HCT116 (cell line): Measurements from ENCODE around the gene SOCS7.

Source experiments
- EZH2phosphoT487 ChIP-seq: fragments of 200-600 bp; IDR thresholded peaks from 2 replicates; pipeline ENCODE4 v1.6.1; 2018; ENCODE audit warnings: antibody characterized with exemption, borderline replicate concordance
- TCF7L2 ChIP-seq: IDR thresholded peaks from 2 replicates; pipeline ENCODE4 v1.7.0; 2011; ENCODE audit warnings: borderline replicate concordance, inconsistent platforms; ENCODE audit not compliant: insufficient read depth, insufficient read length; ENCODE audit errors: extremely low read depth
- TF ChIP-seq, protein P1 (sequence below), 3 experiments: fragments of 200-600 bp in 1 of 3; sonication (generic) in 1 of 3; IDR thresholded peaks in 2 of 3; conservative IDR thresholded peaks in 1 of 3; 2 replicates each; pipeline ENCODE4 v1.5.1; 2012 to 2017; ENCODE audit warnings: low read depth in 2 of 3, low read length in 2 of 3, antibody characterized with exemption in 1 of 3, borderline replicate concordance in 1 of 3, control low read depth in 1 of 3, mild to moderate bottlenecking in 1 of 3, mixed read lengths in 1 of 3, mixed run types in 1 of 3, moderate library complexity in 1 of 3; ENCODE audit not compliant: insufficient read depth in 1 of 3

DNA sequence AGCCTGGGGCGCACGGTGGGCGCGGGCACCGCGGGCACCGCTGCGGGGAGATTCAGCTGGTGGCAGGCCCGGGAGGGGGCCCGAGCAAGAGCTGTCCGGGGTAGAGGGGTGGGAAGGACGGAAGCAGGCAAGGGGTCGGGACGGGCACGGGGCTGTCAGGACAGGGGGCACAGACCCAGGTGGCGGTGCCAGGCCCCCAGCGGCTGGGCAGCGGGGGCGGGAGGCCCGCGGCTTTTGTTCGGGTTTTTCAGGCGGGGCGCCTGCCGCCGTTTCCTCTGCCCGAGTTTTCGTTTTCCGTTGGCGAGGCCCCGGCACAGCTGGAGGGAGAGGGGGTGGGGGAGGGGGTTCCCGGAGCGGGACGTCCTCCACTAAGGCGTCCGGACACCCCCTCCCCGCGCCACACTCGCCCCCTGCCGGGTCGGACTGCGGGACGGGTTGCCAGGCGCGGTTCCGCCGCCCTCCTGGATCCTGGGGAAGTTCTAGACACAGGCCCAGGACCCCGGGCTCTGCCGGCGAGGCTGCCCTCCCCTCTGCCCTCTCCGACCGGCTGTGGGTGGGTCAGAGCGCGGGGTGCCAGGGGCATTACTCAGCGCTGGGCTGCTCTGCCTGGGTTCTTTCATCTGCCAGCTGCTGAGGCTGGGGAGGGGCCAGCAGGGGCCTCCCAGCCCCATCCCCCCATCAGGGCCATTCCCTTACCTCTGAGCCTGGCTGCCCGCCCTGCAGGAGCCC lies 77.2 kb downstream of the SOCS7 start:
- peak; percentile 84 for TF ChIP-seq TCF7L2
- TF ChIP-seq, protein P1, sequence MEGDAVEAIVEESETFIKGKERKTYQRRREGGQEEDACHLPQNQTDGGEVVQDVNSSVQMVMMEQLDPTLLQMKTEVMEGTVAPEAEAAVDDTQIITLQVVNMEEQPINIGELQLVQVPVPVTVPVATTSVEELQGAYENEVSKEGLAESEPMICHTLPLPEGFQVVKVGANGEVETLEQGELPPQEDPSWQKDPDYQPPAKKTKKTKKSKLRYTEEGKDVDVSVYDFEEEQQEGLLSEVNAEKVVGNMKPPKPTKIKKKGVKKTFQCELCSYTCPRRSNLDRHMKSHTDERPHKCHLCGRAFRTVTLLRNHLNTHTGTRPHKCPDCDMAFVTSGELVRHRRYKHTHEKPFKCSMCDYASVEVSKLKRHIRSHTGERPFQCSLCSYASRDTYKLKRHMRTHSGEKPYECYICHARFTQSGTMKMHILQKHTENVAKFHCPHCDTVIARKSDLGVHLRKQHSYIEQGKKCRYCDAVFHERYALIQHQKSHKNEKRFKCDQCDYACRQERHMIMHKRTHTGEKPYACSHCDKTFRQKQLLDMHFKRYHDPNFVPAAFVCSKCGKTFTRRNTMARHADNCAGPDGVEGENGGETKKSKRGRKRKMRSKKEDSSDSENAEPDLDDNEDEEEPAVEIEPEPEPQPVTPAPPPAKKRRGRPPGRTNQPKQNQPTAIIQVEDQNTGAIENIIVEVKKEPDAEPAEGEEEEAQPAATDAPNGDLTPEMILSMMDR (IDR thresholded peaks at IDR 0.05 in 2 of 3, conservative IDR thresholded peaks at IDR 0.05 in 1 of 3; ENCODE audit: borderline replicate concordance in 1 of 3, insufficient read depth in 1 of 3, low read depth in 2 of 3, low read length in 2 of 3), result no peak
- no peak for TF ChIP-seq EZH2phosphoT487
